MCF 10A (cell line): ENCODE data around the gene STIMATE. TPM values are rescaled to one million over a fixed set of nuclear protein-coding genes. Genes with fewer than 3 reads are reported as not detected.
A peak's percentile ranks its signal among the peaks of the same experiment; 100 is the strongest.

Experiments used
- BruUV-seq: library from RNA; stranded (reverse); fragments of 400-500 nt; replicated peaks from 2 replicates; lab custom pipeline; 2021; lab: Mats Ljungman, UMichigan
- CTCF ChIA-PET: fragments of 300-600 bp; sonication (Branson Sonifier 250); formaldehyde crosslinking; extraction: SDS; loops from one replicate; lab custom pipeline; 2021; ENCODE audit warnings: antibody characterized with exemption, inconsistent platforms; lab: Yijun Ruan, JAX
- POLR2A ChIA-PET: fragments of 300-600, 350-650 bp; sonication (Branson Sonifier 250); formaldehyde crosslinking; extraction: SDS; loops from one replicate; lab custom pipeline; 2020; ENCODE audit warnings: antibody characterized with exemption, inconsistent platforms; lab: Yijun Ruan, JAX
- DNase-seq: peaks from one replicate; pipeline ENCODE4 v3.0.0-alpha.2; 2018; ENCODE audit not compliant: unreplicated experiment
- H3K27ac Mint-ChIP-seq: one replicate; pipeline ENCODE4 v1.8.0; 2022; ENCODE audit warnings: mild to moderate bottlenecking, low read depth, mixed read lengths; ENCODE audit not compliant: unreplicated experiment
- H3K27me3 Mint-ChIP-seq: one replicate; pipeline ENCODE4 v1.8.0; 2022; ENCODE audit warnings: mixed read lengths; ENCODE audit not compliant: insufficient read depth, unreplicated experiment
- H3K36me3 Mint-ChIP-seq: one replicate; pipeline ENCODE4 v1.8.0; 2022; ENCODE audit warnings: mild to moderate bottlenecking, moderate library complexity, mixed read lengths; ENCODE audit not compliant: insufficient read depth, unreplicated experiment
- H3K4me1 Mint-ChIP-seq: one replicate; pipeline ENCODE4 v1.8.0; 2022; ENCODE audit warnings: mixed read lengths; ENCODE audit not compliant: insufficient read depth, unreplicated experiment
- H3K4me3 Mint-ChIP-seq: one replicate; pipeline ENCODE4 v1.8.0; 2022; ENCODE audit warnings: mild to moderate bottlenecking, moderate library complexity, mixed read lengths; ENCODE audit not compliant: unreplicated experiment
- H3K9me3 Mint-ChIP-seq: one replicate; pipeline ENCODE4 v1.8.0; 2022; ENCODE audit warnings: mixed read lengths; ENCODE audit not compliant: unreplicated experiment
- CTCF ChIP-seq: fragments of 200-600 bp; IDR thresholded peaks from one replicate; pipeline ENCODE4 v1.8.0; 2022; ENCODE audit warnings: antibody characterized with exemption, mild to moderate bottlenecking; ENCODE audit not compliant: unreplicated experiment
- intact Hi-C: fragments of 100-400 bp; cut with micrococcal nuclease; formaldehyde crosslinking; loops from 2 replicates; pipeline ENCODE4 v1.14.1; 2022
- total RNA-seq: library from RNA; stranded (reverse); gene quantifications from 2 replicates; pipeline ENCODE4 v1.2.3, GENCODE V29; 2022

The STIMATE gene
- total RNA-seq, 1 experiment from 2014 or later, result 12.0 TPM

DNA sequence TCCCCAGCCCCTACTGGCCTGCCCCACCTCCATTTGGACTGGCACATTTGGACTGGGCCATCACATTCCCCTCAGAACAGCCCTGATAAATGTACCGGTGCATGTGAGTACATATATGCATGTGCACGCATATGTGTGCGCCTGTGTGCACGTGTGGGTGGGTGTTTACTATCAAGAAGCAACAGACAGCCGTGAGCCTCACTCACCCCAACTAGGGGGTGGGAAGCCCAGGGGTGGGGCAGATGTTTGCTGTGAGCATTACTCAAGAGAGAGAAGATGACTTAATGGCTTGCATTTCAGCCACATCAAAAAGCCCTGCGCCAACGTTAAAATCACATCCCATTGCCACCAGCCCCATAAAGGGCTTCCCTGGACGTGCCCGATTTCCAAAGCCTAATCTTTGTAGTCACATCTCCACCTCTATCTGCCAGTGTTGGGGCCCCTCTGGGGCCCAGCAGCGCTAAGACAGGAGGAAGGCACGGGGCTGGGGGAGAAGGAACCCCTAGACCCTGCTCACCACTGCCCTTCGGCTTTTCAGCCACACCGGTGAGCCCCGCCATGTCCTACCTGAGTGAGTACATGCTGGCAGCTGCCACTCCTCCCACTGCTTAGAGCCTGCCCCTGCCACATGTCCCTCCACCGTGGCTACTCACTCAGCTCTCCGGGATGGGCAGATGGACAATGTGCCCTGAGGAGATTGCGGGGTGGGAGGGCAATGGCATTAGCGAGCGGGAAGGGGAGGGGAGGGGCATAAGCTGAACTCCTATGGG lies 91.9 kb downstream of the STIMATE start:
- intact Hi-C loops, result no loop called here
- Mint-ChIP-seq H3K36me3 (no peaks in the 10 kb centered on the region), H3K27ac (no peak overlapping the region), H3K4me1 (peaks cover 7% of the 10 kb centered on the region), H3K9me3 (no peaks in the 10 kb centered on the region), H3K27me3 (peaks cover 12% of the 10 kb centered on the region), H3K4me3 (no peak overlapping the region)
- ChIA-PET POLR2A (no interaction called here), CTCF (interaction anchor here (0.8 kb wide), 1 partner anchor 26 kb away, joined by 3 read pairs; no protein-coding TSS in a partner anchor)
- no peak for DNase-seq
- BruUV-seq, result no TSS peak
- no peak for TF ChIP-seq CTCF

DNA sequence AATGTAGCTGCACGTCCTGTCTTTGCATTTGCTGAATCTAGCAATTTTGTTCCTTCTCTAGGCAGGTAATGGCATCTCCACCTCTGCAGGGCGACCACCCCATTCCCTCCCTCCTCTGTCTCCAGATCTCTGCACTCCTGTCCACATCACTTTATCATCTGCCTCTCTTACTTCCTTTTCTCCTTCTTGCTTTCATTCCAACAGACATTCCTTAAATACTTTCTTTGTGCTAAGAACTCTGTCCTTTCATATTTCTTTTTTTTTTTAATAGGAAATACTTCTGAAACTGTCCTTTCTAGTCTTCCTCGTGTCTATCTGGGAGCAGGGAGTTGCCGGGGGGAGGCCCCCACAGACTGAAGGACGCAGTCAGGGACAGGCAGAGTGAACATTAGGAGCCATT lies 95.5 kb downstream of the STIMATE start:
- Mint-ChIP-seq H3K9me3 (no peaks in the 10 kb centered on the region), H3K27ac (no peak overlapping the region), H3K4me1 (peaks cover 24% of the 10 kb centered on the region), H3K36me3 (no peaks in the 10 kb centered on the region), H3K4me3 (no peak overlapping the region), H3K27me3 (no peaks in the 10 kb centered on the region)
- CTCF ChIA-PET, result no interaction called here
- POLR2A ChIA-PET, result no interaction called here
- DNase-seq, result no peak
- intact Hi-C loops, result no loop called here
- no peak for TF ChIP-seq CTCF
- no TSS peak for BruUV-seq

DNA sequence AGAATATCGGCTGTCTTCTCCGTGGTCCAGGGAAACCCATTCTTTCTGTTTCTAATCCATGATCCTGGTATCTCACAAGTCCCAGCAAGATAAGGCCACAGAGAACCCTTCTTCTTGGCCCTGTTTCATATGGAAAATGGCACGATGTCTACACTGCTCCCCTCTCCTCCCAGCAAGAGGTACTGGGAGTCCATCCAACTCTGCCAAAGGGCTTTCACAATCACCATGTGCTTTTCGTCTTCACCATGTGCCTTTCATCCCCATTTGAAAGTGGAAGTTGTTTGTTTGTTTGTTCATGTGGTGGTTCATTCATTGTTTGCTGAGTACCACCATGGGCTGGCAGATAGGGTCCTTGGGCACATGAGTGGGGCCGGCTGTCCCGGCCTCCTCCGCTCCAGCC lies 97.3 kb downstream of the STIMATE start:
- POLR2A ChIA-PET, result no interaction called here

More for the DNA sequence above, 97.3 kb downstream of the STIMATE start:
- Mint-ChIP-seq H3K36me3 (no peaks in the 10 kb centered on the region), H3K27ac (no peak overlapping the region), H3K27me3 (no peaks in the 10 kb centered on the region), H3K4me3 (no peak overlapping the region), H3K9me3 (no peaks in the 10 kb centered on the region), H3K4me1 (peaks cover 24% of the 10 kb centered on the region)
- DNase-seq, result peak; percentile 37
- intact Hi-C loops, result no loop called here
- CTCF ChIA-PET, result interaction anchor here (0.7 to 1.9 kb wide), 7 partner anchors 9 to 272 kb away, joined by 3 to 7 read pairs (median 4); no protein-coding TSS in a partner anchor
- TF ChIP-seq CTCF, result no peak
- BruUV-seq, result no TSS peak
